Measurements from ENCODE around the gene FSTL5.

GRCh38 chr4:161948026-161948770, 215.6 kb downstream of the FSTL5 start:
- TF ChIP-seq POLR2AphosphoS5 (IDR thresholded peaks at IDR 0.05; ENCODE audit: borderline replicate concordance, low read depth, low read length) (no peak), EZH2 (IDR thresholded peaks at IDR 0.05) (no peak)
